HG02981 (cell line): ENCODE measurements around the gene POLR3K.

Experiments
- ATAC-seq: cut with Tn5 transposase; IDR thresholded peaks from one replicate; pipeline ENCODE4 v1.9.1; 2021; ENCODE audit warnings: mild to moderate bottlenecking, moderate library complexity; ENCODE audit not compliant: unreplicated experiment

Gene POLR3K

DNA sequence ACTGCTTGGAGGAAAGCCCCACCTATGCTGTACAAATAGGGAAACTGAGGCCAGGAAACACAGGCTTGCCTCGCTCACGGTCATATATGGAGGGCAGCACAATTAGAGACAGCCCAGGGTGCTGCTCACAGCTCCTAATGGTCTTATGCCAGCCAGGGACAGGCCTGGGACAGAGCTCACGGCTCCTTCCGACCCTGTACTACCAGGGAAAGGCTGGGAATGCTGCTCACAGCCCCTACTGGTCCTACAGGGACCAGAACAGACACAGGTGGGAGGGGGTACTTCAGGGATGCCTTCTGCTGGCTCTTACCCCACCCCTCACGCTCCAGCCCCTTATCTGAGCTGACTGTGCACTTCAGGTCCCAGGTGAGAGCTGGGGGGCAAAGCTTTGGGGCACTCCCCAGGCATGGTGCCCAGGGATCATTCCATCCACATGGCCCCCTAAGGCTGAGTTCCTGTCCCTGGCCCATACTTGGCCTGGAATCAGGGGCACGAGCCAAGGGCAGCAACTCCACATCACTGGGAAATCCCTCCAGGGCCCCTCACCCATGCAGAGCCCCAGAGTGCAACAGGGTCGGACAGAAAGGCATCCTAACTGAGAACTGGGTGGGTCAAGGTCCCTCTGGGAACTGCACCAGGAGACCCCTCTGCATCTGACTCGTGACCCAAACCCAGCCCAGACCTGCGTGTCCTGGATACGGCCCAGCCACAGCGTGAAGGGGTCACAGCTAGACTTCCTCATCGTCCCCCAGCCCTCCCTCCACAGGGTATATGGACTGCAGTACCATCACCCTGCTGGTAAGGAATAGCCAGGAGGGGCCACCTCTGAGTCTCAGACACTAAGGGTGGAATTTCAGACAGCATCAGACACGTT is 13.1 kb upstream of the POLR3K start:
- ATAC-seq, result no peak

DNA sequence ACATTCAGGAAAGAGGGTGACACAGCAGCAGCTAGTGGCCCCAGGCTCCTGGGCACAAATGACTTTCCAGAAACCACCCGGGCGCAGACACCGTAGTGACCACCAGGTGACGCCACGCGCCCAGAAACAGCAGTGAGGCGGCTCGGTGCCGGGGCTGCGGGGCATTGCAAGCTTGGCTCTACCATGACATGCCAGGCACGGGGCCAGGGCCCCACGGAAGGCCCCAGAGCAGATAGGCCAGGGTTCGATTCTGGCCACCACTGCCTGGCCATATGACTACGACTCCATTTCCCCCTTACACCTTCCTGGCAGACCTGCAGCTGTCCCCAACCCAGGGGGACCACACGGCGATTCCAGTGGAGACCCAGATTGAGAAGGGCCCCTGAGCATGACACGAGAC is 12.3 kb upstream of the POLR3K start:
- ATAC-seq, result no peak

DNA sequence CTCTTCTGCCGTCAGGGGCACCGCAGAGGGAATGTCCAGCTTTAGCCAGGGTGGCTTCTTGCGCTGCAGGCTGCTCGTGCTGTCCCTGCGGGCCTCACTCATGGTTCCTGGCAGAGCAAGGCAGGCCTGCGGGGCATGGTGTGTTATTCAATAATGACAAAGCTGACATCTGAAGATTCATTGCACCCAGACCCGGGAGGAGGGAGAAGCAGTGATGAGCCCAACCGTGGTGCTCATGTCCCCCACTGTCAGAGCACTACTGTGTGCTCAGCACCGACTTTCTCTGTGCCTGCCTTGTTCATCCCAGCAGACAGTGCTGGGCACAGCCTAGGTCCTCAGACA is 11.5 kb upstream of the POLR3K start:
- ATAC-seq, result no peak

DNA sequence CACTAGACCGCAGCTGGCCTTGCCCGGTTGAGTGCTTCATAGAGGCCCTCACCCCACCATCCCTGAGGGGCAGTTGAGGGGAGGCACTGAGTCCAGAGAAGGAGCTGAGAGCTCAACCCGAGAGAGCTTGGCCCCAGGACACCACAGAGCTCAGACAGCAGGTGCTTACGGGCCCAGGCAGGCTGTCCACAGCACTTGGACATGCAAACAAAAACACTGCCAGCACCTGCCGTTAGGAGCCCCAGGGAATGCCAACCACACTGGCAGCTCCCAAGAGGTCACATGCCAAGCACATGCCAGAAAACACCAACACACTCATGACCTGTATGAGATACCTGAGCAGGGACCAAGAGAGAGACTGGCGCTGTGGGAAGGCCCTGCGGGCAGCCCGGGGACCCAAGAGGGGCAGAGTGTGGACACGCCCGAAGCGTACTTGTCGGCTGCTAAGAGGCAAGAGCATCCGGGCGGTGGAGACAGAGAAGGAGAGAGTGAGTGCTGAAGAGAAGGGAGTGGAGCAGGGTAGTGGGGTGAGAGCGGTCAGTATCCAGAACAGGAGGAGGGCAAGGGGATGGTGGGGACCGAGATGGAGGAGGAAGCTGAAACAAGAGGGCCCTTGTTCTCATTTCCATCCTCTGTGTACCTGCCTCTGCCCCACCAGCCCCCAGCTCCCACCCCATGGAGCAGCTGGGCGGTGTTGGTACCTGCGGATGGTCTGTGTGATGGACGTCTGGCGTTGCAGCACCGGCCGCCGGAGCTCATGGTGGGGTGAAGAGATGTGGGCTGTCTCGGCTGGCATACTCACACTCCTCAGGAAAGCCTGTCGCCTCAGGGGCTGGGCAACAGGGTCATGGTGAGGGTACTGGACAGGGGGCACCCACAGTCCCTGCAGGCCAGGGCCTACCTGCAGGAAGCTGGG is 10.8 kb upstream of the POLR3K start:
- ATAC-seq, result no peak

DNA sequence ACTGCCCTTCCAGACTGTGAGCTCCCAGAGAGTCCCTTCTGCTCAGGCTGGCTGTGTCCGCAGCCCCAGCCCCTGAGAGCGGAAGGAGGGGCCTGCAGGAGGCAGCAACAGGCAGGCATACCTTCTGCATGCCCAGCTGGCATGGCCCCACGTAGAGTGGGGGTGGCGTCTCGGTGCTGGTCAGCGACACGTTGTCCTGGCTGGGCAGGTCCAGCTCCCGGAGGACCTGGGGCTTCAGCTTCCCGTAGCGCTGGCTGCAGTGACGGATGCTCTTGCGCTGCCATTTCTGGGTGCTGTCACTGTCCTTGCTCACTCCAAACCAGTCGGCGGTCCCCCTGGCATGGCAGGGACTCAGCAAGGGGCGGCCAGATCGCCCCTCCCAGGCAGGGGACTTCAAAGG is 10.1 kb upstream of the POLR3K start:
- ATAC-seq, result no peak

DNA sequence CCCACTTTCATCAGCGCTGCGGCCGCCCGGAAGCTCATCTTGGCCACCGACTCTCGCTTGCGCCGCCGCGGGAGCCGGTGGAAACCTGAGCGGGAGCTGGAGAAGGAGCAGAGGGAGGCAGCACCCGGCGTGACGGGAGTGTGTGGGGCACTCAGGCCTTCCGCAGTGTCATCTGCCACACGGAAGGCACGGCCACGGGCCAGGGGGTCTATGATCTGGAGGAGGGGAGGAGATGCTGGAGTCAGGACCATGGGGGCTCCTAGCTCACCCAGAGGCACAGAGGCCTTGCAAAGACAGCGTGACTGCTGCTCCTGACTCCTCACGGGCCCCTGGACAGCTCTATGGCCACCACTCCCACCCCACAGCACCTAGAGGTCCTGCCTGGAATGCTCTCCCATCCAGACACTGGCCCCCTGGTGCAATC is 9.6 kb upstream of the POLR3K start:
- no peak for ATAC-seq

DNA sequence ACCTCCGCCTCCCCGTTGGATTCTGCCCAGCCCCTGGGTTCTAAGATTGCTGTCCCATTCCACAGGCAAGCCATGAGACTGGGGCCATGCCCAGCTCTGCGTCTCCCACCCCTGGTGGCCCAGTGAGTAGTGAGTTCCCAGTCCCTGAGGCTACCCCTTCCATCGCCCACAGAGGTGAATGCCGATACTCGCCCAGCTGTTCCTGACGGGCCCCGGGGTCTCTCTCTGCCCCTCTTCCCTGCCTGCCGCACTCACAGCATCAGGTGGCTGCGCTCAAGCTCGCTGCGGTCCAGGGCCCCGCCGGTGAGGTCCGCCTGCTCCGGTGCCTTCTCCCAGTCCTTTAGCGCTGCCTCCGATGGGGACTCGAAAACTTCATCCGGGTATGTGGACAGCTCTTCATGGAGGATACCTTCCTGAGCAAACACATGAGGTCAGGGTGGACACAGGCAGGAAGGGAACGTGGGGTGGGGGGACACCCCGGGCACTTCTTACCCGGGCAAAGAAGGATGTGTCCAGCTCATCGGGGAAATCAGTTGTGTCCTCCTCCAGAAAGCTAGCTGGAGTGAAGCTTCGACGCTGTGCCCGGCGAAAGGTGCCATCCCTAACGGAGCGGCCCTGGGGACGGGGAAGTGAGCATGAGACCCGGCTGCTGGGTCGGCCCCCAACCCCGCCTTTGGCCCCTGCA is 9.0 kb upstream of the POLR3K start:
- ATAC-seq, result no peak

DNA sequence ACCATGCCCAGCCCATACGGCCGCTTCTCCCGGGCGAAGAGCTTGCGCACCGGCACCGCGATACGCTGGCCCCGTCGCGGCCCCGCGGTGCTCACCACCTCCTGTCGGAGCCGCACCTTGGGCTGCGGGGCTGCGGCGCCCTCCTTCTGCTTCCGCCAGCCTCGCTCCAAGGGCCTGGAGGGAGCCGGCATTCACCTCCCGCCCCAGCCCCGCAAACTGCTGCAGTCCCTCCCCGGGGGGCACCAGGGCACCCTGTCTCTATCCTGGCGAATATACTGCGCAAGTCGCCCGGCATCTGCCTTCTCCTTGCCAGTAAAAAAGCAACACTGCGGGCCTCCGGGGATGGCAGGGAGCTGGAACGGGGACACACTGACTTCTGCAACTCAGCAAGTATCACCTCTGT is 8.5 kb upstream of the POLR3K start:
- ATAC-seq, result no peak

DNA sequence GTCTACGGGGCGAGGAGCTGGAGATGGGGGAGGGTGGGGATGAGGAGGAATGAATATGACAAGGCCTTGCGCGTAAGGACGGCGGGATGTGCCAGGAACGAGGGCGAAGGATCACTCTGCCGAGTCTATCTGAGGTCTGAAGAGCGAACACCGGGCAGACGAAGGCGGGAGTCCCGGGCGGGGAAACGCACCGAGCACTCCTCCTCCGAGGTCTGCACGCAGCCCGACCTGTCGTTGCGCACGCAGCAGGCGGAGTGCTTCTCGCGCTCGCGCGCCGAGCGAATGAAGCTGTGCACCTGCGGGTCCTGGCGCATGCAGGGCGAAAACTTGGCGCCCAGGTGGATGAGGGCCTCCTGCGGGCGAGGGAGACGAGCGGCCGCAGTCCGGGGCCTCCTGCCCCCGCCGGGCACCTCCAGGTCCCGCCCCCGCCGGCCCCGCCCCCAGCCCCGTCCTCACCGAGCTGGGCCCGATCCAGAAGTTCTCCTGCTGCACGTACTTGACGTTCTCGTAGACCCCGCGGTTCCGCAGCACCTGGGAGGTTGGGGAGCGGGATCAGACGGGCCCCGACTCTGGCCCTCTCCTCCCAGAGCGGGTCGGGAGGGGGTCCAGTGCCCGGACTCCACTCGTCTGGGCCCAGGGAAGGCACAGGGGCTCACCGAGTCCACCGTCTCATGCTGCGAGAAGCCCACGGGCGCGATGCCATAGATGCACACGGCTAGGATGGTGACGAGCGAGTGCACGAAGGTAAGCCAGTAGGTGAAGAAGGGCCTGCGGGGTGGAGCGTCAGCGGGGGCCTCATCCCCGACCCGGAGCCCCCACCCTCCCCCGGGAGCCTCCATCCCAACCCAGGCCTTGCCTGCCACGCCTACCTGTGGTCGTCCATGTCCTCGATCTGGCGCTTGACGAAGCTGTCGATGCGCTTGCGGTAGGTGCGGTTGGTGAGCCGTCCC is 7.8 kb upstream of the POLR3K start:
- no peak for ATAC-seq

DNA sequence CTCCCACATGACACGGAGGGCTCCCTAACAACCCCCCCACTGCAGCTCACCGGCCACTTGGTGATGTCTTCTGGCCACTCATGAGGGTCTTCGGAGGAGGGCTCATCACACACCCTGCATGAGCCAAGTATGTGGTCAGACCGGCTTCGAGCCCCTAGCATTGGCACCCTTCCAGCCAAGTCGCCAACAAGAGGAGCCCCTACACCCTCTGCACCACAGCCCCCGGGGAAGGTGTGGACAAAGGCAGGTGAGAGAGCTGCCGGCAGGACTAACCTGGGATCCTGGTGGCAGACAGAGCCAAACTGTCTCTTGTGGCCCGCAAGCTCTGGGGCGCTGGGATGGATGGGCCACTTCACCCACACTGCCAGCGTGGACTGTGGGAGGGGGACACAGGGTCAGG is 6.8 kb upstream of the POLR3K start:
- no peak for ATAC-seq

DNA sequence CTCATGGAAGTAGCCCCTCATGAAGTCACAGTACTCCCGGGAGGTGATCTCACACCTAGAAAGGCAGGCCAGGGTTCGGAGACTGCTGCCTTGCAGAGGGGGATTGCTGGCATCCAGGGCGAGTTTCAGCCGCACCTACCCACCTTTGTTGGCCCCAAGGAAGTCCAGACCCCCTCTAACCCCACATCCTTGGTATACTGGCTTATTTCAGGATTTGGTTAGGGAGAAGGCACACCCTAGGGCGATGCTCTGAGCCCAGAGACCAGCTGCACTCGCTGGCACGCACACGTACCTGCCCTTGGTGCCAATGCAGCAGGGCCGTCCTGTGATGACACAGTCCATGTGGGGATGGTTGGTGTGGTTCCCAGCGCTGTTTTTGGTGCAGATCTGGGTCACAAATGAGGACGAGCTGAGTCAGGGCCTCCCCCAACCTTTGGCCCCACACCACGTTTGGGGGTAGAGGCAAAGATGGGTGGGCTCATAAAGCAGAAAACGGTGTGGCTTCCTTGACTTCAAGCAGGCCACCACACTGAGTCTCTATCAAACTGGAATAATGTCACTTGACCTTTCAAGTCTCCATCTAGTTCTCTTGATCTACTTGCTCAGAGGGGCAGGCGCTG is 6.1 kb upstream of the POLR3K start:
- no peak for ATAC-seq

DNA sequence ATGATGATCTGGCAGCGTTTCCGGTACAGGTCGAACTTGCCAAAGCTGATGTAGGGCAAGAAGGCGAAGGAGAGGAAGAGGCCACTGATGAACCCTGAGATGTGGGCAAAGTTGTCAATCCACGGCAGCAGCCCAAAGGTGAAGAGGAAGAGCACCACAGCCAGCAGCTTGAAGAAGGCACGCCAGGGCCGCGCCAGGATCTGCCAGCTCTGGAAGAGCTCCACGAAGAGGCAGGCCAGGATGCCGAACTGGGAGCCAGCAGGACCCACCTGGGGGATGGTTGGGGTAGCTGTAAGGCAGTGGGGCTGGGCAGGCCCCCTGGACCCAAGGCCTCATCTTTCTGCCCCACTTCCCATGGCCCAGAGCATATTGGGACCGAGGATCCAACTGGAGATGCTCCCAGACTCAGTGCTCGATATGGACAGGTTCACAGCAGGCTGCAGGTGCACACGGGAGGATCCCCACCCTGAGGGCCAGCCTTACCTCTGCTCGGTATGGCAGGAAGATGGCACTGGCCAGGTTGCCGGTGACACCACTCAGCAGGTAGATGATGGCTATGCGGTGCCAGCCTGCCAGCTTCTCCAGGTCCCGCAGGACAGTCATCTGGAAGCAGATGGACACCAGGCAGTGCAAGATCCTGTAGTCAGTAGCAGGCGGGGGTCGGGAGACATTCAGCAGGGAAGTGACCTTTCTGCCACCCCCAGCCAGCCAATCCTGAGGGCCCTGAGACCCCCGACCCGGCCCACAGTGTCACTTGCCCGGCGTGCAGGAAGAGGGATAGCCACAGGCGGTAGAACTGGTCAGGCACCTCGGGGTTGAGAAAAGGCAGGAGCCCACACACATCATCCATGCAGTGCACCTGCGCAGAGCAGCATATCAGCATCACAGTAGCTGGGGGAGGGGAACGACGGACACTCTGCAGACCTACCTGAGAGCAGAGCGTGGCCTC is 5.4 kb upstream of the POLR3K start:
- no peak for ATAC-seq

DNA sequence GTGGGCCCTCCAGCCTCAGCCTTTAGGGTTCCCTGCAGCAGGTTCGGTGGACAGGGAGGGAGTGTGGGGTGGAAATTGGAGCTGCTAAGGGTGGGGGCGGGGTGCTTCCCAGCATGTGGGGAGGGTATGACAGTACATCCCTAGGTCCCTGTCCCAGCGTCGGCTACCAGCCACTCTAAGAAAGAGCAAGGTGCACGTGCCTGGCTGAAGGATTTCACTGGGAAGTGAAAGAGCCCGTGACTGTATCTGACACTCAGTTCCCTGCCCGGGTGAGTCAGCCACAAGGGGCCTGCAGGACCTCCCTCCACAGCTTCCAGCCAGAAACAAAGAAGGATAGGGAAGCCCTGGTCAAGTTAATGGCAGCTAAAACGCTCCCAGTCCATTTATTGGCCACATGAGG is 4.3 kb upstream of the POLR3K start:
- ATAC-seq, result no peak

DNA sequence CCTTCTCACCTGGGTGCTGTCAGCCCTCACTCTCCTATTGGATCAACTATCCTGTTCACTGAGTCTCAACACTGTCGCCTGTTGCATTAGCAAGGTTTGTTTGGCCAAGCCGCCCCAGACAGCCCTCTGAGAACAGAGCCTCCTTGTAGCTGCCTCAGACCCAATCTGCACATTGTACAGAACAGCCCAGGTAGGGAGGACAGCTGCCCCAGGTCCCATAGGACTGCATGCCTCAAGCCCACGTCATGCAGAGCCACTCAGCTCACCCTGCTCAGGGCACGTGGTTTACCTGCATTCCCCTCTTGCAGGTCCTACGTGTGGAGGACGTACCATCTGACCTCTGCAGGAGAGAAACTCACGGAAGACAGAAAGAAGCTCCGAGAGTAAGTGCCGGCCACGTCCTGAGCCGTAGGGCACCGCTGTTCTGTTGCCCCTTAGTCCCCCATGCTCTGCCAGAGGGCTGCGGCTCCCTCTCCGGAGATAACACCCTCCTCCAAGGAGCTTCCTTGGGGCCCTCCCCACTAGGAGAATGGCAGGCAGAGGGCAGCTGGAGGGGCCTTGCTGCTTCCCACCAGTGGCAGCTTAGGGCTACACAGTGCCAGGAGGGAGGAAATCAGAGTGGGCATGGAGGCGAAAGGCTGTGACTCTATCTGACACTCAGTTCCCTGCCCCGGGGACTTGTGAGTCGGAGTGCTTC is 3.0 kb upstream of the POLR3K start:
- ATAC-seq, result no peak

DNA sequence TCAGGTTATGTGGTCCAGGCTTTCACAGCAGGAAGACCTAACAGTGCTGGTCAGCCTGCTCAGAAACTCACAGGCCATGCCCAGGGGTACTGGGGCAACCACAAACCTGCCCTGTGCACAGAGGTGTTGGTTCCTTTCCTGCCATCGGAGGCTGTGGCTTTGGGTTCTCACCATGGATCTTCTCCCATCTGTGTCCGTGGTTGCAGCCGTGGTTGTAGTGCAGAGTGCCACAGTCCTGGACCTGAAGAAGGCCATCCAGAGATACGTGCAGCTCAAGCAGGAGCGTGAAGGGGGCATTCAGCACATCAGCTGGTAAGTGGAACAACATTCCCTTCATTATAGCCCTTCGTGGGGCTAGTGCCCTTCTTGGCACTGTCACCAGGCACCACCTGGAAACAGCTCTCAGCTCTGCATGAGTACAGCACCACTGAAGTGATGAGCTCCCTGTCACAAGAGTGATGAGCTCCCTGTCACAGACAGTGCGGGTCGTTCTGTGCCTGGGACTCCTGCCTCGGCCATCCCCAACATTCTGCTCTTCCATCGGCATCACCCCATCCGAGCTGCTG is 2.2 kb upstream of the POLR3K start:
- ATAC-seq, result no peak

DNA sequence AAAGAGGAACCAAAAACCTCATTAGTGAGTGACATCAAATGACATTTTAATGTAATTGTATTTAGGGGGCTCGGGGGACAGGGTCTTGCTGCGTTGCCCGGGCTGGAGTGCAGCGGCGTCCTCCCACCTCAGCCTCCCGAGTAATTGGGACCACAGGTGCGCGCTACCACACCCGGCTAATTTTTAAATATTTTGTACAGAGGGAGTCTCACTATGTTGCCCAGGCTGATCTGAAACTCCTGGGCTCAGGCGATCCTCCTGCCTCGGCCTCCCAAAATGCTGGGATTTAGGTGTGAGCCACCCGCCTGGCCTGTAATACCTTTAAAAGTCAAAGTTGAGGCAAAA is 801 bp upstream of the POLR3K start:
- ATAC-seq, result no peak

DNA sequence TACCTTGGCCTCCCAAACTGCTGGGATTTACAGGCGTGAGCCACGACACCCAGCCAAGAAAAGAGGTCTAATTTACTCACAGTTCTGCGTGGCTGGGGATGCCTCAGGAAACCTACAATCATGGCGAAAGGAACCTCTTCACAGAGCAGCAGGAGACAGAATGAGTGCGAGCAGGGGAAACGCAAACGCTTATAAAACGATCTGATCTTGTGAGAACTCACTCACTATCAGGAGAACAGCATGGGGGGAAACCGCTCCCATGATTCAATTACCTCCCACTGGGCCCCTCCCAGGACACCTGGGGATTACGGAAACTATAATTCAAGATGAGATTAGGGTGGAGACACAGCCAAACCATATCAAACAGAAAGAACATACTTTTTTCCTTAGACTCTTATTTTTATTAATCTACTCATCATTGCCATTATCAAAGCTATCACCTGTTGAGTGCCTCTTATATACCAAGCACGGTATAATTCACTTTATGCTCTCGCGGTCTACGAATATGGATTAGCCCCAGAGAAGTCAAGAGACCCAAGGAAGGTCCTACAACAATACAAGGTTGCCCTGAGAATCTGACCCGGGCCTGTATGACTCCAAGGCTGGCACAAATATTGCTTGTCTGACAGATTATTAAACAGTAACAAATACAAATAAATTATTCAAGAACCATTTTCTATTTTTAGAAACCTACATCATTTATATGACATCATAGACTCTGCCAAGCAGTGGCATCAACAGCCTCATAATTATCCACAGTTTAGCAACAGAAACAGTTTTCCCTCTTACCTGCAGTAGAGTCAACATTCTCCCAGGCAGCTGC is 2.4 kb downstream of the POLR3K start:
- no peak for ATAC-seq
